Measurements from ENCODE around the gene HIVEP3.

- TF ChIP-seq, protein P1, sequence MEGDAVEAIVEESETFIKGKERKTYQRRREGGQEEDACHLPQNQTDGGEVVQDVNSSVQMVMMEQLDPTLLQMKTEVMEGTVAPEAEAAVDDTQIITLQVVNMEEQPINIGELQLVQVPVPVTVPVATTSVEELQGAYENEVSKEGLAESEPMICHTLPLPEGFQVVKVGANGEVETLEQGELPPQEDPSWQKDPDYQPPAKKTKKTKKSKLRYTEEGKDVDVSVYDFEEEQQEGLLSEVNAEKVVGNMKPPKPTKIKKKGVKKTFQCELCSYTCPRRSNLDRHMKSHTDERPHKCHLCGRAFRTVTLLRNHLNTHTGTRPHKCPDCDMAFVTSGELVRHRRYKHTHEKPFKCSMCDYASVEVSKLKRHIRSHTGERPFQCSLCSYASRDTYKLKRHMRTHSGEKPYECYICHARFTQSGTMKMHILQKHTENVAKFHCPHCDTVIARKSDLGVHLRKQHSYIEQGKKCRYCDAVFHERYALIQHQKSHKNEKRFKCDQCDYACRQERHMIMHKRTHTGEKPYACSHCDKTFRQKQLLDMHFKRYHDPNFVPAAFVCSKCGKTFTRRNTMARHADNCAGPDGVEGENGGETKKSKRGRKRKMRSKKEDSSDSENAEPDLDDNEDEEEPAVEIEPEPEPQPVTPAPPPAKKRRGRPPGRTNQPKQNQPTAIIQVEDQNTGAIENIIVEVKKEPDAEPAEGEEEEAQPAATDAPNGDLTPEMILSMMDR (IDR thresholded peaks at IDR 0.05) = no peak
- TF ChIP-seq POLR2AphosphoS5 (IDR thresholded peaks at IDR 0.05; ENCODE audit: low read depth, low read length) = no peak
- TF ChIP-seq, protein P2, sequence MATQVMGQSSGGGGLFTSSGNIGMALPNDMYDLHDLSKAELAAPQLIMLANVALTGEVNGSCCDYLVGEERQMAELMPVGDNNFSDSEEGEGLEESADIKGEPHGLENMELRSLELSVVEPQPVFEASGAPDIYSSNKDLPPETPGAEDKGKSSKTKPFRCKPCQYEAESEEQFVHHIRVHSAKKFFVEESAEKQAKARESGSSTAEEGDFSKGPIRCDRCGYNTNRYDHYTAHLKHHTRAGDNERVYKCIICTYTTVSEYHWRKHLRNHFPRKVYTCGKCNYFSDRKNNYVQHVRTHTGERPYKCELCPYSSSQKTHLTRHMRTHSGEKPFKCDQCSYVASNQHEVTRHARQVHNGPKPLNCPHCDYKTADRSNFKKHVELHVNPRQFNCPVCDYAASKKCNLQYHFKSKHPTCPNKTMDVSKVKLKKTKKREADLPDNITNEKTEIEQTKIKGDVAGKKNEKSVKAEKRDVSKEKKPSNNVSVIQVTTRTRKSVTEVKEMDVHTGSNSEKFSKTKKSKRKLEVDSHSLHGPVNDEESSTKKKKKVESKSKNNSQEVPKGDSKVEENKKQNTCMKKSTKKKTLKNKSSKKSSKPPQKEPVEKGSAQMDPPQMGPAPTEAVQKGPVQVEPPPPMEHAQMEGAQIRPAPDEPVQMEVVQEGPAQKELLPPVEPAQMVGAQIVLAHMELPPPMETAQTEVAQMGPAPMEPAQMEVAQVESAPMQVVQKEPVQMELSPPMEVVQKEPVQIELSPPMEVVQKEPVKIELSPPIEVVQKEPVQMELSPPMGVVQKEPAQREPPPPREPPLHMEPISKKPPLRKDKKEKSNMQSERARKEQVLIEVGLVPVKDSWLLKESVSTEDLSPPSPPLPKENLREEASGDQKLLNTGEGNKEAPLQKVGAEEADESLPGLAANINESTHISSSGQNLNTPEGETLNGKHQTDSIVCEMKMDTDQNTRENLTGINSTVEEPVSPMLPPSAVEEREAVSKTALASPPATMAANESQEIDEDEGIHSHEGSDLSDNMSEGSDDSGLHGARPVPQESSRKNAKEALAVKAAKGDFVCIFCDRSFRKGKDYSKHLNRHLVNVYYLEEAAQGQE (IDR thresholded peaks at IDR 0.05; ENCODE audit: insufficient read depth in 1 of 2, low read depth in 2 of 2, low read length in 1 of 2) = no peak
- TF ChIP-seq SIN3A (IDR thresholded peaks at IDR 0.05; ENCODE audit: borderline replicate concordance, insufficient read depth, low read depth, low read length) = no peak
Measured at GRCh38 chr1:41591891-41592290, 326.8 kb downstream of the HIVEP3 start.

Measured in Panc1 (cell line).